ENCODE measurements around the gene SPDEF.
A peak's percentile ranks its signal among the peaks of the same experiment; 100 is the strongest.

SPDEF gene

DNA sequence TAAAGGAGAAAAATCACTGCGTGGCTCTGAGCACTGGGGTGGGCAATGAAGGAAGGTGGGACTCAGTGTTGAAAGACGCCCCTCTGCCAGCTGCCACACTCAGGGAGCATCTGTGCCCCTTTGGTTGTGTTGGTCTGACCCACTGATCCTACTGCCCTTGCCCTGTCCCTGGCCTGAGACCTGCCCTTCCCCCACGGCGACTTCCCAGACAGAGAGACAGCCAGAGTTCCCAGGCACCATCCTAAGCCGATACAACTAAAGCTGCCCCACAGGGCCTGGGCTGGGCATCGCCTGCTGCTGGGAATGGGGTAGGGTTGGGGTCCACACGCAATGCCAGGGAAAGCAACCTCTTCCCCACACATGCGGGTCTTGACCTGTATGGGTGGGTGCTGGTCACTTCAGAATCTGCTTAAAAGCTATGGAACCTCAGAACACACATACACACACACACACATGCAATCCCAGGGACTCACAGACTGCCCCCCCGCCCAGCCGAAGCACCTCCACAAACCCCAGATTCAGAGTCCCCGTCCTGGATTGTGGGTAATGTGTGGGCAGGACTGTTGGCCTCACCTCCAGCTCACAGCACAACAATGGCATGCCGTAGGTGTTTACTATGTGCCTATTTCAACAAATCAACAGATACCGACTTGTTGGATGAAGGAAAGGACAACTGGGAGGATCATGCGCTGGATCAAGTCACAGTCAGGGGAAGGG, 10.9 kb upstream of the SPDEF start:
- no peak for TF ChIP-seq JUND (IDR thresholded peaks at IDR 0.05; ENCODE audit: low read depth)
- in situ Hi-C loops (cut with HindIII; ENCODE audit: low pct_unique_long_range_greater_than_20kb, low sequenced_read_pairs): no loop called here
- peak in 1 of 2 experiments; percentile 75 for DNase-seq (ENCODE audit: low read depth in 1 of 2, low spot score in 1 of 2)

DNA sequence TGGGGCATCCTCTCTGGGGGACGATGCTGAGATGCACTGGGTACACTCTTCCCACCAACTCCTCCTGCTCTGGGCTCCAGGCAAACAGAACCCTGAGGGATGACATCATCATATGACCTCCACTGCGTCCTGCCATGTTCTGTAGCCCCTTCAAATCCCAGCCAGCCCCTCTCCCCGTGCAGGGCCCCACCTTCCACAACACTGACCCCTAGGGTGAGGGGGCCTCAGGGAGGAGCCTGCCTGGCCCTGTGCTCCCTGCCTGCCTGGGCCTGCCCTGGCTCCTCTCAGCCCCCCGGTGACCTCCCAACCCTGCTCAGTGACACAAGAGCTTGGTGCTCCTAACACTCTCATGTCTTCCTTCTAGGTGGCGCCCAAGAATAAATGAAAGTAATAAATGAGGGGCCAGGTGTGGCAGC, 9.6 kb upstream of the SPDEF start:
- in situ Hi-C loops (cut with HindIII; ENCODE audit: low pct_unique_long_range_greater_than_20kb, low sequenced_read_pairs): no loop called here
- no peak for DNase-seq (ENCODE audit: low read depth in 1 of 2, low spot score in 1 of 2)
- no peak for TF ChIP-seq JUND (IDR thresholded peaks at IDR 0.05; ENCODE audit: low read depth)

DNA sequence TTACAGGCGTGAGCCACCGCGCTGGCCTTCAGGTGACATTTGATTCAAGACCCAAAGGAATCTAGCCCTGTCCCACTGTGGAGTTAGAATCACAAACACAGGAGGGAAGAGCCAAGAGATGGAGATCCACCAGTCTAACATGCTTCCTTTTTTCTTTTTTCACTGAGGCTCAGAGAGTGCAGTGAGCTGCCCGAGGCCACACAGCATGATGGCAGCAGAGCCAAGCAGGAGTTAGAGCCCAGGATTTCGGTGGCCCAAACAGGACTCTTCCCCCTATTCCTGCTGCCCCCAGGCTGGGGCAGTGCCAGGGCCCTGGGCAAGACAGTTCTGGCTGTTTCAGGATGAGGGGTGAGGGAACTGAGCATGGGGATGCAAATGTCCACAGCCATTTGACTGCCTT, 8.1 kb upstream of the SPDEF start:
- no peak for TF ChIP-seq JUND (IDR thresholded peaks at IDR 0.05; ENCODE audit: low read depth)
- DNase-seq (ENCODE audit: low read depth in 1 of 2, low spot score in 1 of 2): no peak
- in situ Hi-C loops (cut with HindIII; ENCODE audit: low pct_unique_long_range_greater_than_20kb, low sequenced_read_pairs): no loop called here

DNA sequence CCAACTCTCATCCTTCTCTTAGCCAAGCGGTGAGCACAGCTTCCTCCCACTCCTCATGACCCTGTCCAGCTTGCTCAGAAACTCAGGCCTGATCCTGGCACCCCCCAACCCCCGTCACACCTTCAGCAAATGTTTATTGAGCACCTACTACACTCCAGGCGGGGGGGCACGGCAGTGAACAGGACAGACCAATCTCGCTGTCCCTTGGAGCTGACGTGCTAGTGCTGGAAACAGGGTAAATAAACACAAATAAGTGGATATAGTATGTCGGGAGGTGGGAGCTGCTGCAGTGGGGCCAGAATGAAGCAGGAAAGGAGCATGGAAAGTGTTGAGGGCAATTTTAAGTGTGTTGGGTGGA, 7.4 kb upstream of the SPDEF start:
- in situ Hi-C loops (cut with HindIII; ENCODE audit: low pct_unique_long_range_greater_than_20kb, low sequenced_read_pairs): no loop called here
- no peak for TF ChIP-seq JUND (IDR thresholded peaks at IDR 0.05; ENCODE audit: low read depth)
- no peak for DNase-seq (ENCODE audit: low read depth in 1 of 2, low spot score in 1 of 2)

DNA sequence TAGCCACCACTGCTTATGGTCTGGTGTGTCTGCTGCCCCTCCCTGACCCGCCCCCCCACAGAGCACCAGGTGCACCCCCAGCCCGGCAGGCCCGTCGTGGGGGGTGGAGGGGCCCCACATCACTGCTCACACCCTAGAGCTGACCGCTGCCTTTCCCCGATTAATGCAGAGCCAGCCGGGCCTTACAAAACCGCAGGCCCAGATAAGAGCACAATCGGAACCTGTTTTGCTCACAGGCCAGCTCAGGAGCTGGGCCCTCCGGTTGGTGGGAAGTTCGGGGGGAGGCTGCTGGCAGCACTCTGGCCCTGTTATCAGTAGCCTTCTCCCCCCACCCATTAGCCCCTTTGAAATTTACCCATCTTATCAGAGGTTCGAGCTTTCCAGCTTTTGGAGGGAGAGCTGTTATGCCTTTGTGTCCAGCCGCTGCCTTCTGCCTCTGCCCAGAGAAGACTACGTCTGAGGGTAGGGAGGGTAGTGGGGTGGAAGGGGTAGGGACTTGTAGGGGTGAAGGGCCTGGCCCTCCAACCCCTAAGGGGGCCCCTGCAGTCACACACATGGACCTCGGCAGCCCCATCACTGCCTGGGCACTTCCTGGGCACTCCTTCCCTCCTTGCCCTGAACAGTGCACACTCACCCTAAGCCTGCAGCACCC, 6.9 kb upstream of the SPDEF start:
- TF ChIP-seq JUND (IDR thresholded peaks at IDR 0.05; ENCODE audit: low read depth): no peak
- in situ Hi-C loops (cut with HindIII; ENCODE audit: low pct_unique_long_range_greater_than_20kb, low sequenced_read_pairs): no loop called here
- DNase-seq (ENCODE audit: low read depth in 1 of 2, low spot score in 1 of 2): no peak

DNA sequence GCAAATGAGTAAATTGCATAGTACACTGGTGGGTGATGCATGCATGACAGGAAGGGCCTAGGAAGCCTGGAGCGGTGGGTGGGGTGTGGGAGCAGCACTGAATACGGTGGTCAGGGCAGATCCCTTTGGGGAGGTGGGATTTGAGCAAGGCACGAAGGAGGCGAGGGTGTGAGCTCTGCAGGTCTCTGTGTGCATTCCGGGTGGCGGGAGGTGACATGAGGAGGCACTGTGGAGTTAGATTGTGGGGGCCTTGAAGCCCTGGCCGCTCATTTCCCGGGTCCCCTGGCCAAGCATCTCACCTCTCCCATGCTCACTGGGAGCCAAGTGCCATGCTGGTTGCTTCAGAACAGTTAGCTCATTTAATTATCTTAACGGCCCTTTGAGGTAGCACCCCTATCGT, 6.2 kb upstream of the SPDEF start:
- in situ Hi-C loops (cut with HindIII; ENCODE audit: low pct_unique_long_range_greater_than_20kb, low sequenced_read_pairs): no loop called here
- TF ChIP-seq JUND (IDR thresholded peaks at IDR 0.05; ENCODE audit: low read depth): no peak
- no peak for DNase-seq (ENCODE audit: low read depth in 1 of 2, low spot score in 1 of 2)

DNA sequence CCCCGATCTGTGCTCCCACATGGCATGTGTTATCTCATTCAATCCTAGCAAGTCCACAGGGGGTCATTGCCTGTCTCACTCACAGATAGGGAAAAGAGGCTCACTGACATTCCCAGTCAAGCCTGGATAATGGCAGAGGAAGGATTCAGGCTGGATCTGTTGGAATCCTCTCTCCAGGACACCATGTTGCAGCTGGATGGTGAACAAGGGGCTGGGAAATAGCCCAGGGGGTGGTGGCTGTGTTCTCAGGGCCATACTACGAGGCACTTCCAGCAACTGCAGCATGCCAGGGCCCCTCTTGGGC, 5.0 kb upstream of the SPDEF start:
- DNase-seq (ENCODE audit: low read depth in 1 of 2, low spot score in 1 of 2): no peak
- in situ Hi-C loops (cut with HindIII; ENCODE audit: low pct_unique_long_range_greater_than_20kb, low sequenced_read_pairs): no loop called here
- TF ChIP-seq JUND (IDR thresholded peaks at IDR 0.05; ENCODE audit: low read depth): no peak

DNA sequence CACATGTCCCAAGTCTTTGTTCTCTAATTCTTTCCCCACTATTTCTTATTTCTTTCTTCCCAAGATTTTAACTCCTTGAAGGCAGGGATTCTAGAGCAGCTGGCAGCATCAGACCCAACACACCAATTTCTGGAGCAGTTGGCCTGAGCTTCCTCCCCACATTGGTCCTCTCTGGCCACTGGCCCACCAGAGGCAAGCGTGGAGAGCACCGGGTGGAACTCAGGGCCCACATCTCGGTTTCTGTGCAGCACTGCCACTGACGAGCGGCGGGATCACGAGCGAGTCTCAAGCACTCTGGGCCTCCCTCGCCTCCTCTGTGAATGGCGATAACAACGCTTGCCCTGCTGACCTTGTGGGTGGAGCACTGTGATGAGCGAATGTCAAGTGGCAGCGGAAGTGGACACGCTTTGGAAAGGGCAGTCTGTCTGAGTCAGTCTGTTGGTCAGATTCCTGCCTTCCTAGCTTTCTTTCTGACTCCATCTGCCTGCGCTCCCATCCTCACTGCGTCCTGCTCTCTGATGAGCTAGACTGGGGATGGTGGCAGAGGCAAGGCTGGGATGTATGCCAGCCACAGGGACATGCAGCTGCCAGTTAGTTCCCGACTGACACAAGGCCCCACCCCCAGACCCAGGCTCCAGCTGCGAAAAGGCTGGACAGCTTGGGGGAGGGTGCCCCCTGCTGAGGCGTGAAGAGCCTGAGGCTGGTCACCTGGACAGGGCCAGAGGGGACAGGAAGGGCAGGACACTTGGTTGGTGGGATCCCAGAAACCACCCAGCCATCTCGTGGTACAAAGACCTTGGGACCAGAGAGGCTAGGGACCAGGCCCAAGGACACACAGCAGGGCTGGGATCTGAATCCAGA, 4.5 kb upstream of the SPDEF start:
- DNase-seq (ENCODE audit: low read depth in 1 of 2, low spot score in 1 of 2): no peak
- no peak for TF ChIP-seq JUND (IDR thresholded peaks at IDR 0.05; ENCODE audit: low read depth)
- in situ Hi-C loops (cut with HindIII; ENCODE audit: low pct_unique_long_range_greater_than_20kb, low sequenced_read_pairs): no loop called here

DNA sequence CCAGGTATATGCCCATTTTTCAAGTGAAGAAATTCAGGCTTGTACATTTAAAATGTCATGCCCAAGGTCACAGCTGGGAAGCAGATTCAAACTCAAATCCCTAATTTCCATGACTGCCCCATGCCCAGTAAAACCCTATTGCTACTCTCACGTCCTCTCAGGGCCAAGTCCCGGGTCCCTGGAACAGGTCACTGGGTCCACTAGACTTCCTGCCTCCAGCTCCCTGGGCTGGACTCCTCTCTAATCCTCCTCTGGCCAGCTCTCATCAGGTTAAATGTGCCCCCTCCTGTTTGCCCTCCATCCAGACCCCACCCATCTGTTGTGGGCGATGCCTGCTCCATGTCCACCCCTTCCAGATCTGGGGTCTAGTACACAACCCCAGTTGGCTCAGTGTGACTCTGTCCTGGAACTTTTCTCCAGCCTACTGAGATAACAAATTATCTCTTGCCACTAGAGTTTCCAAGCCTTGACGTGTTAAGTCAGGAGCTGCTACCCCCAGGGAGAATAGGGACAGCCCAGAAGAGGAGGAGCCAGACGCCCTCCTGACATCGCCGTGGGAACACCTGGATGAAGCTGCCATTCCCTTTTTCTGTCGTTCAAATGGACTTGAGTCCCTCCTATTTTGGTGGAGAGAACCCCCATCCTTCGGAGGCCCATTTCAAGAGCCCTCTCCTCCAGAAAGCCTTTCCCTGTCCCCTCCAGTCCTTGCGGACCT, 3.7 kb upstream of the SPDEF start:
- in situ Hi-C loops (cut with HindIII; ENCODE audit: low pct_unique_long_range_greater_than_20kb, low sequenced_read_pairs): no loop called here
- TF ChIP-seq JUND (IDR thresholded peaks at IDR 0.05; ENCODE audit: low read depth): no peak
- DNase-seq (ENCODE audit: low read depth in 1 of 2, low spot score in 1 of 2): no peak

DNA sequence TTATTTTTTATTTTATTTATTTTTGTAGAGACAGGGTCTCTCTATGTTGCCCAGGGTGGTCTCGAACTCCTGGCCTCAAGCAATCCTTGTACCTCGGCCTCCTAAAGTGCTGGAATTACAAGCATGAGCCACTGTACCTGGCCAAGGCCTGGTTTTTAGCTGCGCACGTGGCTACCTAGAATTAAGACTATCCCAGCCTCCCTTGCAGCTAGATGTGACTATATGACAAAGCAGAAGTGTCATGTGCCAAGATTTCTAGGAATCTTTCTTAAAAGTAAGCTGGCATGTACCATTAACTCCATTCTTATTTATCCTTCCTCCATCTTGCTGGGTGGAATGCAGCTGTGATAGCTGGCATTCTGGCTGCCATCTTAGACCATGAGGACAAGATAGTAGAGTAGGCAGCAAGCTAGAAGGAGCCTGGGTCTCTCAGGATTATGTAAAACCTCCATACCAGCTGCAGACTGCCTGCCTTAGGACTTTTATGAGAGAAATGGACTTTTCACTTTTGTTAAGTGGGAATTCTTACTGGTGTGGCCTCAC, 2.1 kb upstream of the SPDEF start:
- no peak for TF ChIP-seq JUND (IDR thresholded peaks at IDR 0.05; ENCODE audit: low read depth)
- in situ Hi-C loops (cut with HindIII; ENCODE audit: low pct_unique_long_range_greater_than_20kb, low sequenced_read_pairs): no loop called here
- no peak for DNase-seq (ENCODE audit: low read depth in 1 of 2, low spot score in 1 of 2)

DNA sequence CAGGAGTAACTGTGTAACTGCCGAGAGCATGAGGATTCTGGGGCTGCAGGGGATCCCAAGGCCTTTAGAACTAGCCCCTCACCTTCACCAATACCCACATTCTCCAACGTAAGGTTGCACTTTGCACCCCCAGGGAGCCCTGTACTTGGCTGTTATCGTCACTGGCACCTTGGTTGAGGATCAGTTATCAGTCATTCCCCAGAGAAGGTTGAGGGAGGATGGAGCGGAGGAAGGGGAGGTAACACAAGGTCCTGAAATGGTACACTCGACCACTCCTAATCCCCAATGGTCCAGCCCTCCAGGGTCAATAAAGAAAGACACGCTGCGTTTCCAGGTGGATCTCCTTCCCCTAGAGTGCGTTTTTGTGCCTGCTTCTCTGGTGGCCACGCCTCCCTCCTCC, 1.1 kb upstream of the SPDEF start:
- no peak for TF ChIP-seq JUND (IDR thresholded peaks at IDR 0.05; ENCODE audit: low read depth)
- in situ Hi-C loops (cut with HindIII; ENCODE audit: low pct_unique_long_range_greater_than_20kb, low sequenced_read_pairs): no loop called here
- no peak for DNase-seq (ENCODE audit: low read depth in 1 of 2, low spot score in 1 of 2)

DNA sequence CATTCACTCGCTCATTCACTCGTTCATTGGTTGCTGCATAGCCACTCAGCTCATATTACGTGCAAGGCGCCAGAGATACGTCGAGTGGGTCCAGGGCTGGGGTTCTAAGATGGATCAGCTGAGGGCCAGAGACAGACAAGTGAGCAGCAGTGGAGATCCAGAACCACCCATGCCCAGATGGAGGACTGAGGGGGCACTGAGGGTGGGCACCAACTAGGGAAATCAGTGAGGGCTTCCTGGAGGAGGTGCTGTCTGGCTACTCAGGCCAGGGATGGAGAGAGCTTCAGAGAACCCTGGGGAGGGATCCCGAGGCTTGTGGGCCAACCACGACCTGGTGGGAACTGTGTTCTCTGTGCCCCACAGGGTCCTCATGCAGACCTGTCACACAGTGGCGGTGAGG, 364 bp upstream of the SPDEF start:
- no peak for TF ChIP-seq JUND (IDR thresholded peaks at IDR 0.05; ENCODE audit: low read depth)
- DNase-seq (ENCODE audit: low read depth in 1 of 2, low spot score in 1 of 2): no peak
- in situ Hi-C loops (cut with HindIII; ENCODE audit: low pct_unique_long_range_greater_than_20kb, low sequenced_read_pairs): no loop called here
